Anterior cingulate cortex (tissue), 58 donors: ENCODE results near the gene STK35.

Experiments used
- DNase-seq, 58 donors: peaks; one replicate each; lab custom pipeline; 2025; lab: John Stamatoyannopoulos, UW

The STK35 gene

DNA sequence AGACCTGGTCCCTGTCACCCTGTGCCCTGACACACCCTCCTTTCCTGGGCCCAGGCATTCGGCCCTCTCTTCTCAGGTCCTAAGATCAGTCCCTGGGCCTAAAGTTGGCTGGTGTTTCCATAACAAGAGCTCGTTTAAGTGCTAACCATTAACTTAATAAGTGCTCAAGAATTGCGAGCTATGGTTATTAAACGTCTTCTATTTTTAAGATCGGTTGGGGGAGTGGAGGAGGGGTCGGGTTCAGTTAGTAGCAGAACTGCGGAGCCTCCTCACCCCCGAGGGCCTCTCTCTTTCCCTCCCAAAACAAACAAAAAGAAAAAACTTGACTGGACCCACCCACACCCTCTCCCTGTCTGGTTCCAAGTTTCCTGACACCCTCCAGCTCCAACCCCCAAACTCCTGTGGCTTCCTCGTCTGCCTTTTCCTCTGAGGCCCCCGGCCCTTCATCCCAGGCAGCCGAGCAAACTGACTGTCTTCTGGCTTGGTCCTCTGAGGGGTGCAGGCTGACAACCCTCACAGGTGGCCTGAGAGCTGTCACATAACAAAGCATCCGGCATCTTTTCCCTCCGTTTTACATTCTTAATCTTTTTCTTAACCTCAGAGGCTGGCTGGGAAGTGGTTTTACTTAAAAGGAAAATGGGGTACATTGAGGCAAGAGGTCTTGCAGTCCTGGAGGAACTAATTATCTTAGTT is 2.0 kb downstream of the STK35 start:
- no peak for DNase-seq

DNA sequence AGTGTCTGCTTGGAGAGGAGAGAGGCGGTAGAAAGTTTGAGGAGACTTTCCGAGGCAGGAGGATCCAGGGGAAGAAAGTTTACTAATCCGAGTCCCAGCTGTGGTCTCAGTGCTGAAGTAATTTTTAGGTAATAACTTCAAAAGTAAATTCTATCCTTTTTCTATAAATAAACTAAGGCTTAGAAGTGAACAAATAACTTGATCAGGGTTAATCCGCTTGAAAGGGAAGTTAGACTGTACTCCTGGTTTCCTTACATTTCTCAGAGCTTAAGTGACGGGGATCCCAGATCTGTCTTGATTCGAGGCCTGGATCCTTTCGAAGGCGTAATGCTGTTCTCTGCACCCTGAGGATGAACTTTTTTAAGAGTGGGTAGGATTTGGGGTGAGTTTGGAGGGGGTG is 2.6 kb downstream of the STK35 start:
- DNase-seq, result no peak

DNA sequence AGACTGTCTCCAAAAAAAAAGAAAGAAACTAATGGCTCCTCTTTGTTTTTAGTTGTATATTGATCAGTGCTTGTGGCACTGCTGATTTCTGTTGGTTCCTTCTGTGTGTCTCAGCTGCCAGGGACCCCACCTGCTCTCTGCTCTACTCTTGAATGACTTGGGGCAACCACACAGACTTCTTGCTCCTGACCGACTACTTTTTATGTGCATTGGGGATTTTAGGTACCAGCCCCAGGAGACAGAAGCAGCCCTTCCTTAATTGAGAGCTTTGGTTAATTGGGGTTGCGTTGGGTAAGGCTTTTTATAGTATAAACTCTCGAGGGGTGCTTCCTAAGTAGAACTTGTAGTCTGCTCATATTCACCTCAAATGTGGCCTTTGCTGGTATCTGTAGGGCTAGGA is 6.9 kb downstream of the STK35 start:
- no peak for DNase-seq

DNA sequence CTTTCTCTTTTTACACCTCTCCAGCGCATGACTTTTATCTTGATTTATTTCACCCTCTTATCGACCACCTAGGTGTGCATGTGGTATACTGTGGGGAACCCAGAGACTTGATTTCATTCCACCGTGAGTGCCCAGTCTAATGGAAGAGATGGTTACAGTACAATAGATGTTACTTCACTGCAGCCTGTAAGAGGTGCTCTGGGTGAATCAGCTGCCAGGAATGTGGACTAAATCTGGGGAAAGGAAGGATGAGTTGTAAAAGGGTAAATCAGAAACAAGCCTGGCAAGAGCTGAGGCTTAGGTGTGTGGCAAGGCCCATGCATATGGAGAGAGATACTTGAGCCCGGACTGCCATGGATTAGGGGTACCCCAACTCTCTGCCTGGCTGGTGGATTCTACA is 7.4 kb downstream of the STK35 start:
- DNase-seq, result no peak

DNA sequence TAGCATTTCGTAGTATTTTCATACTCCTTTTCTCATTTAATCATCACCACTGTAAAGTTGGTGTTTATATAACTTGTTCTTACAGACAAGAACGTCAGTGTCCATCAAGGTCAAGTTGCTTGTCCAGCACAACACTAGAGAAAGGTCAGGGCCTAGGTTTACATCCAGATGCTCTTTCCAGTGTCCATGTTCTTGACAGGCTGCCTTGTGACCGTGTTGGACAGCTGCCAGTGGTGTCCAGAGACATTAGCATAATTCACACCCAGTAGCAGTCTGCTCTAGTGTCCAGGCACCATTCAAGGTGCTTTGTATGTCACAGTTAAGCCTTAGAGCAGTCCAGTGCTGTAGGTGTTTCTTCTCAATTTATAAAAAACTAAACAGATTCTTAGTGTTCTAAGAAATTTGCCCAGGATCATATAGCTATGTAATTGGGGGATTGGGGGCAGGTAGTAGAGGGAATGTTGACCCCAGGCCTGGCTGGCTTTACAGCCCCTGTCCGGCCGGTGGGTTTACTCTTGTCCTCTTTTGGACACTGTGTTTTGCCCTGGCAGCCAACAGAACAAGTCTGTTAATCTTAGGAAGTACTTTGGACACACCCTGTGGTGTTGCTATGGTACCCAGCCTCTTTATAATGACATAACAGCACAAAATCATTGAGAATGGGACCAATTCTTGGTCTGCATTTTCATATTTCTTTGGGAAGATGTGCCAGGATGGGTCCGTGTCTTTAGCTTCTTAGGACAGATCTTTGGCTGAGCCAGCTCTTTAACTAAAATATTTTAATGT is 8.0 kb downstream of the STK35 start:
- DNase-seq, result peak in 16 of 58 donors; percentile 6 to 81 (median 25)

DNA sequence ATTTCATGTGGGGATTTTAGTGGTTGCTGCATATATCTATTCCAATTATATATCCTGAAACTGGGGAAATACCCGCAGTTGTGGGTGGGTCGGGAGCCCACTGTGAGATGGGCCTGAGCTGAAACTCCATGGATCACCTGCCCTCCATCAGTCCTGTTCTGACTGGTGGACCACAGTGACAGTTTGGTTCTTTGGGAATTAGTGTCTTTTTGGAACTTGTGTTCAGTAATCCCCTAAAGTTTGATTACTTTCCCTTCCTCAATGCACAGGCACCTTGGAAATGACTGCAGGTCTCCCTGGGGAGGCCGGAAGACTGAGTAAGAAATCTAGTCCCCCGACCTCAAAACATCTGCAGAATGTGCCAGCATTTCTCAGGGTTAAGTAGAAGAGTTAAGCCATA is 11.3 kb downstream of the STK35 start:
- DNase-seq, result no peak

DNA sequence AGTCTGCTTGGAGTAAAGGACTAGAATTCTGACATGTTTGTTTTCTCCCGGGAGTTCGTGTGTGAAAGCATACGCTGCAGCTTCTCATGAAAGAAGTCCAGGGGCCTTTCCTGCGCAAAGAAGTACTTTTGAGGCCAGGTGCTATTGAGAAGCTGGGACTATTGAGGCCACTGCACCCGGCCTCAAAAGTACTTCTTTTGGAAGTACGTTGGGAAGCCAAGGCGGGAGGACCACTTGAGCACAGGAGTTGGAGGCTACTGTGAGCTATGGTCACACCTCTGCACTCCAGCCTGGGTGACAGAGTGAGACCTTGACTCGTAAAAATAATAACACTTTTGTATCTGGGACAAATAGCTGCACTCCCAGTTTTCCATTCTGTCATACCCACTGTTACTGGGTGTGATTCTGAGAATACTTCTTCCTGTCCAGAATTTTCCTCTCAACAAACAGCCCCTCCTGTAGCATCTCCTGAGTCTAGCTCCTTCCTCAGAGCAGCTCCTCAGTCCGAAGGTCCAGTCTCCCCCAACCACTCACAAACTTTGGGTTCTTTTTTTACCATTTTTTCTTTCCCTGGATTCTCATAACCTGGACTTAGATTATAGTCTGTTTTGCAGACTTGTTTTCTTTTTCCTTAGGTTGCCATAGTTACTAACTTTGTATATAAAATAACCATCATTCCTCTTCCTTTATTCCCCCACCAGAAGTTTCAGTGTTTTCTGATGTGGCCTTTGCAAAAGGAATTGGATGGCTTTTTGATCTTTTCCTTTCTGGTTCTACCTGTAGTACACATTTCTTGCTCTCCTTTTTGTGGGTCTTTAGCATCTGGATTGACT is 12.7 kb downstream of the STK35 start:
- DNase-seq, result no peak

DNA sequence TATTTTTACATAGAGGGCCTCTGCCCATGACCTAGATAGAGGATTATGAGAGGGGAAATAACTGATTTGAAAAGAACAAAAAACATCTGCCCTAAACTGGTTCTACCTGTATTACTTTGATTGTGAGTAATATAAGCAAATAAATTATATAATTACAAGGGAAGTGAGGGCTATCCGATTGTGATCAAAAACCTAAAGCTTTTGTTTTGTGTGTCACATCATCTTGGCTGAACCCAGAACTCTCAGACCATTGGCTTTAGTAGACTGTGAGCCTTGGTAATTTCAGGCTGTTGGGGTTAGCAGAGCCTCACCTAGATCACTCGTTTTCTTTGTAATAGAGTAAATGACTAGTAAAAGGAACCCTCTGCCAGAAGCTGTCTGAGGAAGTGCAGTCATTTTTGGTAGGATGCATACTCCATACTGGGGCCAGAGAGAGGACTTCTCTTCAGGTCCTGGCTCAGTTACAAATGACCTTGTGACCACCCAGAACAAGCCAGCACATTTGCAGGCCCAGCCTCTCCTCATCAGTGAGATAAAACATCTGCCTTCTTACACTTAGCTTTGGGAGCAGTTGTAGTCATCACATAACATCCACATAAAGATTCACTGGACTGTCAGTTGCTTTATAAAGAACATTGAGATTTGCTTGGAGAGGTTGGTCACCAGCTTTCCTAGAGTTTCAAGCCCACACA is 13.5 kb downstream of the STK35 start:
- DNase-seq, result no peak

DNA sequence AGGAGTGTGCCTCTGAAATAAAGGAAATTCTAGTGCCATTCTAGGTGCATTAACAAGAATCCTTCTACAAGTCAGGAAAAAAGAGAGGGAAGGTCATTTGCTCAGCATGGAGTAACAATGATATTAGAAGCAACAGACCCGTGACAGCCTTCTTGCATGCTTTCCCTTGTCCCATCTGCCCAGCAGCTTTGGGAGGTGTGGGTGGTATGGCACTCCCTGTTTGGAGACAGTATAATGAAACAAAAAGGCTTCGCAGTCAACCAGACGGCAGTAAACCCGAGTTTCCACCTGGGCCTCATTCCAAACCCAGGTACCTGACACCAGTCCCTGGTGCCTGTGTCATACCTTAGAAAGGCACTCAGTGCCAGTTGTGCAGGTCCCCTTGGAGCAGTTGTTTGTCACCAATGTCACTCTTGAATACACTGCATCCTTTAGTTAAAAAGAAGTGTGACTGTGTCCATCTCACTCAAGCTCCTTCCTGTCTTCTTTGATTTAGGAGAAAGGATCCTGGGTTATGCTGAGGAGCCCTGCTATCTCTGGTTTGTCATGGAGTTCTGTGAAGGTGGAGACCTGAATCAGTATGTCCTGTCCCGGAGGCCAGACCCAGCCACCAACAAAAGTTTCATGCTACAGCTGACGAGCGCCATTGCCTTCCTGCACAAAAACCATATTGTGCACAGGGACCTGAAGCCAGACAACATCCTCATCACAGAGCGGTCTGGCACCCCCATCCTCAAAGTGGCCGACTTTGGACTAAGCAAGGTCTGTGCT is 14.7 kb downstream of the STK35 start:
- peak in 1 of 58 donors; percentile 29 for DNase-seq

DNA sequence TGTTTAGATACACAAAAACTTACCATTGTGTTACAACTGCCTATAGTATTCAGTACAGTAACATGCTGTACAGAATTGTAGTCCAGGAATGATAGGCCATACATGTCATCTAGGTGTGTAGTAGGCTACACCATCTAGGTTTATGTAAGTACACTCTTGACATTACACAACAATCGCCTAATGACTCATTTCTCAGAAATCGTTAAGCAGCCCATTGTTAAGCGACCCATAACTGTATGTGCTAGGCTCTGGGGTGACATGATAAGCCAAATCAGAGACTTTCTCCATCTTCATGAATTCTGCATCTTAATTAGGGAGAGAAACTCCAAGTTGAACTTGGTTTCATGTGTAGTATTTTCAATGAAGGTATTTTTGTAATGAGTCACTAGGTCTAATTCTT is 17.2 kb downstream of the STK35 start:
- DNase-seq, result no peak

DNA sequence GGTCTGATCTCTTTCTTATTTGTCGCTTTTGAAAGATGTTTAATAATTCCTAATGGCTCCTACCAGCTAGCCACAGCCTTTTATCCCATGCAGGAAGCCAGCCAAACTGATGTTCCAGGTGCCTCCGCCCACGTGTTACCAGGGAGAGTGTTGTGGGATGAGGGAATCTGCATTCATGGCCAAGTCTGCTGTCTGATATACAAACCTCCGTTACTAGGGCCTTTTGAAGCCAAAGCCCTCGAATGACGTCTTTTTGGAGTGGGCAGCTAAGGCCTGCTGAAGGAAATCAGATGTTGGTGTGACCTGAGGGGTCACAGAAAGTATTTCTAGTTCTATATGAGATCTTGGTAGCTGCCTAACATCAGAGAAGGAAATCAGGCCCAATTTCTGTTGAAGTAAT is 21.3 kb downstream of the STK35 start:
- DNase-seq, result no peak

DNA sequence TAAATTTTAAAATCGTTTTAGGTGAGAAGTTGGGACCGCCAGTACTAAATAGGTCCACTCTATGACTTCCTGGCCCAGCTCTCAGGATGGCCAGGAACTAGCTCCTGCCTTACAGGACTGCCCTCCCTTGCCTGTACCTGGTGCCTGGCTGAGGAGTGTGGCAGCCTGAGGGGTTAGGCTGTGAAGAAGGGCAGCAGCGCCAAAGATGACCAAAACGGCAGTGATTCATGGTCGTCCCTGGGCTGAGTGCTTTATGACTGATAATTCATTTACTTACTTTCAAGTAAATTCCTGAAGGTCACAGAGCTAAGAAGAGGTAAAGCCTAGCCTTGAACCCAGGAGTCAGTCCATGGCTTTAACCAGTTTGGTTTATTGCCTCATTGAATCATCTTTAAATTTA is 22.1 kb downstream of the STK35 start:
- DNase-seq, result no peak

DNA sequence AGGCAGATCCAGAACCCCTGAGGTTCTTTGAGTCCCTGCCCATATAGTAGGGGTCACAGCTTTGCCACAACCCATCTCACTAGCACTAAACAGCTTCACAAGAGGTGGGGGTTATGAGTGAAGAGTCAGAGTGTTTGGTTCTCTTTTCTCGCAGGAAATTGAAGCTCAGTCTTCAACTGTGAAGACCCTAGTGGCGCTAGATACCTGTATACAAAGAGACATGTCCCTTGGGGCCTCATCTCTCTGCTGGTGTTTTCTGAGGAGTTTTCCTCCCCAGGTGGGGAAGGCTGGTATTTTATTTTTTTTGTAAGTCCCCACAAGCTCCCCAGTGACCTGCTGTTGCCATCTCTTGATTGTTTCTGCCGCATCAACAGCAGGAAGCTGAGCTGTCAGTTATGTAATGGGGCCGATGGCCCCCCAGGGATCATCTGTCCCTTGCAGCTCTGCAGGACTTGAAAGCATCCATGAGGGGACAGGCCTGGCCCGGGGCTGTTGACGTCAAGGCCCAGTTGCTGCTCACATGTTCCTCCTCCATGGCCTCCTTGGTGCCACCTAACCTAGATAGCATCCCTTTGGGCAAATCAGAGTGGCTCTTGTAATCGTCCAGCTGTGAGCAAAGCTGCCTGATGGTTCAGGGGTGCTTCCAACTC is 23.1 kb downstream of the STK35 start:
- no peak for DNase-seq

DNA sequence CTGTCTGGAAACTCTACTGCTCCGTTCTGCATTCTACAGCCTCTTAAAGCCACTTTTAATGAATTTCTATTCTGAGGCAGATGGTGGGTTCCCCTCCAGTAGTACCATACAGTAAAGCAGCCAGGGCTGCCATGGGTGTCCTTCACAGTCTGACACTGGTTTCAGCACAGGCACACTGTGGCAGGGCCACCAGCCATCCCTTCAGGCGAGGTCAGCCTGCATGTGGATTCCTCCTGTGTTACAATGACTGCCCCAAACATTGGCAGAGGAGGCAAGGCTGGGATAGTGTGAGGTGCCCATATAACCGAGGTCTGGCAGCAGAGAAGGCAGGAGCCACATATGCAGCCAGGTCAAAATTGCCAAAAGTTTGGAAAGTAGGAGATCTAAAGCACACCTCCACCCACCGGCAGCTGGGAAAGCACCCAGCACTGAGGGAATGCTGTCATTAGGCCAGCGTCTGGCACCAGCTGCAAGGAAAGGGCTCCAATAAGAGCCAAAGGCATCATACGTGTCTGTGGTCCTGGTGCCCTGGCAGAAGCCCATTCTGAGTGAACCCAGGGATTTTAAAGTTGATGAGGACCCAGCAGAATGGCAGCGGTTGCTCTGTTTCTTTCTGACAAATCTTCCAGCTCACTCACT is 24.0 kb downstream of the STK35 start:
- peak in 2 of 58 donors; percentile 5 to 44 for DNase-seq

DNA sequence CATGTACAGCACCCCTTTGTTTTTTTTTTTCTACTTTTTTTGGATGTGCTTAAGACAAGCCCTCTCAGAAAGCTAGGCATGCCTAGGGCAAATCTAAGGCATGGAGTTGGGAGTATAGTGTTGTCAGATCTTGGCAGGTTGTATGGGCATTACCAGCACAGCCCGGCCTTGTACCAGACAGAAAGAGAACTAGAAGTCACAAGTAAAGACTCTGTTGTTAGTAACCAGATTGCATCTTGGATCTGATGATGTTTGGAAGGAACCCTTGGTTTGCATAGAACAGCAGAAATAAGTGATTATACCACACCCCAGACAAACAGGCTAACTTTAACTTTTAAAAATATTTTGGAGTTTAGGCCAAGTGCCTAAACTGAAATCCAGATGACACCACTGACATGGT is 25.6 kb downstream of the STK35 start:
- no peak for DNase-seq

DNA sequence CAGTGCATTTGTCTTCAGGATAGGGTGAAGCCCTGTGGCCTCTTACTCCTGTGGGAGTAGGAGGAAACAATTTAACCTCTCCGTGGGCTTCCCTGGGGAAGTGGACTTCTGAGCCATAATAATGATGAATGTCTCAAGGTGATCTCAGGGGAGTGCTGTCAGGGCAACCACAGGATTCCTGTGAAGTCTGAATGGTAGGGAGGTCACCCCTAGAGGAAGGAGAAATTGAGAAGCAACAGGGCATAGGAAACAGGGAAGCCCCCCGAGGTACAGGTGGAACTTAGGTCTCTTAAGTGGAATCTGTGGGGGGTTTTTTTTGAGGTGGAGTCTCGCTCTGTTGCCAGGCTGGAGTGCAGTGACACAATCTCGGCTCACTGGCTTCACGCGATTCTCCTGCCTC is 26.9 kb downstream of the STK35 start:
- DNase-seq, result no peak

DNA sequence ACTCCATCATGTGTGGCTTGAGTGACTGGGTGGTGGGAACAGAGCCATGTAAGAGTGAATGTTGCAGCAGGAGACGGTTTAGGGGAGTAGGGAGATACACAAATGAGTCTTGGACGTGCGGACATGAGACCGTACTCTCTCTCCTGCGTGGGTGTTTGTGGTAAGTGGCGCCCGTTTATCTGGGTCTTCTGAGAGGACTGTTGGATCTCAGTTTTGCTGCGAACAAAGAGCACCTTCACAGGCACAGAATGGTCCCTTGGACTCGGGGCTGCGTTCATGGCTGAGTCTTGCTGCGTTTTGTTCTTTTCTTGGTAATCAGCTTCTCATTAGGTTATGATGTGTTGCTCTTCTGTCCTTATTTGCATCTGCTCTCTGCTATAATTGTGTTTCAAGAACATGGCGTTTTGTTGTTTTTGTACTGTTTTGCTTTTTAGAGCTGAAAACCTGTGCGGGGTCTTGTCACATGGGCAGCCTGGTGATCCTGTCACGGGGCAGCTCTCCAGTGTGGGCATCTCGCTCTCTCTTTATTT is 28.5 kb downstream of the STK35 start:
- peak in 37 of 58 donors; percentile 8 to 80 (median 44) for DNase-seq

DNA sequence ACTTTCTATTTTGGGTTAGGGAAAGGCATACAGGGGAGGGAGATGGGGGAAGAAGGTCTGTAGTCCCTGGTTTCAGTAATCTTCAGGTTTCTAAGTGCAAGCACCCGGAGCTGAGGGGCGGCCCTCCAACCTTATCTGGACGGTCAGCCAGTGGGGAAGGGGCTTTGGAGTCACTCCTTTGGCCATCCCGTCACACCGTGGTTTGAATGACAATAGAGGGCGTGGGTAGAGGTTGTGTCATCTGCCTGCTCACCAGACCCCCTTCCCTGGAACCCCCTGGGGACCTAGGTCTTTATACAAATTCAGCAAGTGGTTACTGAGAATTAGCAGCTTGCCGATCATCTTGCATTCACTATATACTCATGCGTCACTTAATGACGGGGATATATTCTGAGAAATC is 29.1 kb downstream of the STK35 start:
- no peak for DNase-seq

DNA sequence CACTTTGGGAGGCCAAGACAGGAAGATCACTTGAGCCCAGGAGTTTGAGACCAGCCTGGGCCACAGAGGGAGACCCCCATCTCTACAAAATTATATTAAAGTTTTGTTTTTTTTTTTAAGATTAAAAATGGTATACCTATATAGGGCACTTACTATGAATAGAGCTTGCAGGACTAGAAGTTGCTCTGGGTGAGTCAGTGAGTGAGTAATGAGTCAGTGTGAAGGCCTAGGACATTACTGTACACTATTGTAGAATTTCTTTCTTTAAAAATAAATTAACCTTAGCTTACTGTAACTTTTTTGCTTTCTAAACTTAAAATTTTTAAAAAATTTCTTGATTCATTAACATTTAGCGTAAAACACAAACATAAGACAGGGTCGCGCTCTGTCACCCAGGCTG is 29.7 kb downstream of the STK35 start:
- DNase-seq, result no peak
